ENCODE results near the gene ARHGAP23. TPM values are rescaled to one million over a fixed set of nuclear protein-coding genes. Genes with fewer than 3 reads are reported as not detected.
"Not testable (repeated sequence)": the region's sequence is repeated elsewhere in the genome, so short reads cannot be mapped to it uniquely, and the experiment has no call there.

ARHGAP23 gene
- total and polyA plus RNA-seq, 10 of the 15 experiments (the other 5 are each of a cell fraction or from before 2014, with no cell fraction given), result 0.23 to 5.8 (median 2.1) TPM

- intact Hi-C loops (cut with micrococcal nuclease; ENCODE audit: unreplicated experiment), result loop anchor here (1.0 to 2.0 kb wide), 4 partner anchors 48 to 175 kb away; no protein-coding TSS in a partner anchor
- H3K9ac ChIP-seq (ENCODE audit: control insufficient read depth, insufficient read depth, low read length), result not testable (repeated sequence)
These were observed 64.1 kb downstream of the ARHGAP23 start for GRCh38 chr17:38492067-38493040.

More at GRCh38 chr17:38492067-38493040, 64.1 kb downstream of the ARHGAP23 start:
- ChIA-PET RAD21 (ENCODE audit: unreplicated experiment) (interaction anchor here (0.7 to 1.6 kb wide), 5 partner anchors 65 to 175 kb away, joined by 3 to 11 read pairs (median 3); no protein-coding TSS in a partner anchor), SMC1A (ENCODE audit: uncharacterized antibody, unreplicated experiment) (interaction anchor here (0.6 to 2.5 kb wide), 6 partner anchors 66 to 175 kb away, joined by 3 to 10 read pairs (median 4); no protein-coding TSS in a partner anchor), CTCF (interaction anchor here (0.7 to 5.7 kb wide), 12 partner anchors 17 to 174 kb away, joined by 3 to 79 read pairs (median 6); no protein-coding TSS in a partner anchor)
- H3K27me3 ChIP-seq (replicated peaks in 1 of 2; ENCODE audit: control insufficient read depth in 2 of 2, insufficient read depth in 2 of 2, low read length in 1 of 2); H2AFZ ChIP-seq (ENCODE audit: control insufficient read depth, low read depth, low read length); H4K20me1 ChIP-seq (ENCODE audit: control insufficient read depth, insufficient read depth); POLR2A ChIA-PET; H3K4me3 ChIP-seq; BruUV-seq (replicated peaks); H3K36me3 ChIP-seq (ENCODE audit: control insufficient read depth in 2 of 2, insufficient read depth in 2 of 2, low read length in 1 of 2); FAIRE-seq; H3K79me2 ChIP-seq (ENCODE audit: control insufficient read depth, insufficient read depth, low read length); H3K27ac ChIP-seq (ENCODE audit: control insufficient read depth, insufficient read depth); H3K4me2 ChIP-seq (ENCODE audit: control insufficient read depth, insufficient read depth); H3K4me1 ChIP-seq (ENCODE audit: control insufficient read depth, insufficient read depth, low read length); H3K9me3 ChIP-seq (replicated peaks; ENCODE audit: control insufficient read depth, insufficient read depth, low read length): not testable (repeated sequence)
- TF ChIP-seq YY1 (IDR thresholded peaks at IDR 0.05; ENCODE audit: low read depth, low read length) (peak; percentile 73), RAD21 (IDR thresholded peaks at IDR 0.05; ENCODE audit: insufficient read depth, low read depth, low read length) (peak; percentile 79), RUNX3 (IDR thresholded peaks at IDR 0.05; ENCODE audit: low read length) (peak; percentile 46), CREM (IDR thresholded peaks at IDR 0.05; ENCODE audit: low read depth) (0 out of 2 replicates have a peak, but pooled peaks have one; percentile 8), POU2F2 (IDR thresholded peaks at IDR 0.05; ENCODE audit: borderline replicate concordance, low read depth, low read length) (peak; percentile 37; the same call in 1 of the 3 replicates), SMC3 (IDR thresholded peaks at IDR 0.05; ENCODE audit: borderline replicate concordance, low read length) (peak; percentile 75)
- TF ChIP-seq, protein P1, sequence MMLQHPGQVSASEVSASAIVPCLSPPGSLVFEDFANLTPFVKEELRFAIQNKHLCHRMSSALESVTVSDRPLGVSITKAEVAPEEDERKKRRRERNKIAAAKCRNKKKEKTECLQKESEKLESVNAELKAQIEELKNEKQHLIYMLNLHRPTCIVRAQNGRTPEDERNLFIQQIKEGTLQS (IDR thresholded peaks at IDR 0.05; ENCODE audit: borderline replicate concordance, extremely low read depth, low read depth, low read length), result peak; percentile 42; the same call in 1 of the 2 replicates
- TF ChIP-seq, protein P2, sequence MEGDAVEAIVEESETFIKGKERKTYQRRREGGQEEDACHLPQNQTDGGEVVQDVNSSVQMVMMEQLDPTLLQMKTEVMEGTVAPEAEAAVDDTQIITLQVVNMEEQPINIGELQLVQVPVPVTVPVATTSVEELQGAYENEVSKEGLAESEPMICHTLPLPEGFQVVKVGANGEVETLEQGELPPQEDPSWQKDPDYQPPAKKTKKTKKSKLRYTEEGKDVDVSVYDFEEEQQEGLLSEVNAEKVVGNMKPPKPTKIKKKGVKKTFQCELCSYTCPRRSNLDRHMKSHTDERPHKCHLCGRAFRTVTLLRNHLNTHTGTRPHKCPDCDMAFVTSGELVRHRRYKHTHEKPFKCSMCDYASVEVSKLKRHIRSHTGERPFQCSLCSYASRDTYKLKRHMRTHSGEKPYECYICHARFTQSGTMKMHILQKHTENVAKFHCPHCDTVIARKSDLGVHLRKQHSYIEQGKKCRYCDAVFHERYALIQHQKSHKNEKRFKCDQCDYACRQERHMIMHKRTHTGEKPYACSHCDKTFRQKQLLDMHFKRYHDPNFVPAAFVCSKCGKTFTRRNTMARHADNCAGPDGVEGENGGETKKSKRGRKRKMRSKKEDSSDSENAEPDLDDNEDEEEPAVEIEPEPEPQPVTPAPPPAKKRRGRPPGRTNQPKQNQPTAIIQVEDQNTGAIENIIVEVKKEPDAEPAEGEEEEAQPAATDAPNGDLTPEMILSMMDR (IDR thresholded peaks at IDR 0.05 in 2 of 3, conservative IDR thresholded peaks at IDR 0.05 in 1 of 3; ENCODE audit: control insufficient read depth in 2 of 3, extremely low read depth in 1 of 3, insufficient read depth in 1 of 3, low read depth in 3 of 3, low read length in 3 of 3), result peak; percentile 72 to 82 (median 75)
- TF ChIP-seq, protein P3, sequence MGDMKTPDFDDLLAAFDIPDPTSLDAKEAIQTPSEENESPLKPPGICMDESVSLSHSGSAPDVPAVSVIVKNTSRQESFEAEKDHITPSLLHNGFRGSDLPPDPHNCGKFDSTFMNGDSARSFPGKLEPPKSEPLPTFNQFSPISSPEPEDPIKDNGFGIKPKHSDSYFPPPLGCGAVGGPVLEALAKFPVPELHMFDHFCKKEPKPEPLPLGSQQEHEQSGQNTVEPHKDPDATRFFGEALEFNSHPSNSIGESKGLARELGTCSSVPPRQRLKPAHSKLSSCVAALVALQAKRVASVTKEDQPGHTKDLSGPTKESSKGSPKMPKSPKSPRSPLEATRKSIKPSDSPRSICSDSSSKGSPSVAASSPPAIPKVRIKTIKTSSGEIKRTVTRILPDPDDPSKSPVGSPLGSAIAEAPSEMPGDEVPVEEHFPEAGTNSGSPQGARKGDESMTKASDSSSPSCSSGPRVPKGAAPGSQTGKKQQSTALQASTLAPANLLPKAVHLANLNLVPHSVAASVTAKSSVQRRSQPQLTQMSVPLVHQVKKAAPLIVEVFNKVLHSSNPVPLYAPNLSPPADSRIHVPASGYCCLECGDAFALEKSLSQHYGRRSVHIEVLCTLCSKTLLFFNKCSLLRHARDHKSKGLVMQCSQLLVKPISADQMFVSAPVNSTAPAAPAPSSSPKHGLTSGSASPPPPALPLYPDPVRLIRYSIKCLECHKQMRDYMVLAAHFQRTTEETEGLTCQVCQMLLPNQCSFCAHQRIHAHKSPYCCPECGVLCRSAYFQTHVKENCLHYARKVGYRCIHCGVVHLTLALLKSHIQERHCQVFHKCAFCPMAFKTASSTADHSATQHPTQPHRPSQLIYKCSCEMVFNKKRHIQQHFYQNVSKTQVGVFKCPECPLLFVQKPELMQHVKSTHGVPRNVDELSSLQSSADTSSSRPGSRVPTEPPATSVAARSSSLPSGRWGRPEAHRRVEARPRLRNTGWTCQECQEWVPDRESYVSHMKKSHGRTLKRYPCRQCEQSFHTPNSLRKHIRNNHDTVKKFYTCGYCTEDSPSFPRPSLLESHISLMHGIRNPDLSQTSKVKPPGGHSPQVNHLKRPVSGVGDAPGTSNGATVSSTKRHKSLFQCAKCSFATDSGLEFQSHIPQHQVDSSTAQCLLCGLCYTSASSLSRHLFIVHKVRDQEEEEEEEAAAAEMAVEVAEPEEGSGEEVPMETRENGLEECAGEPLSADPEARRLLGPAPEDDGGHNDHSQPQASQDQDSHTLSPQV (IDR thresholded peaks at IDR 0.05), result peak; percentile 64; the same call in 1 of the 2 replicates
- in situ Hi-C loops (cut with MboI), result loop anchor here (5.0 kb wide), 3 partner anchors 50 to 170 kb away; no protein-coding TSS in a partner anchor
- whole genome bisulfite sequencing (ENCODE audit: insufficient coverage, insufficient replicate concordance, low lambda C conversion rate, missing lambda C conversion rate), result 39% methylated on average over 11 of the region's 14 CpGs
- DNase-seq (ENCODE audit: low read depth, low spot score) (peak; percentile 45), ATAC-seq (peak; percentile 78)
